GM19395 (cell line): ENCODE data around the gene C3orf52.
A peak's percentile ranks its signal among the peaks of the same experiment; 100 is the strongest.

Experiments used
- ATAC-seq: cut with Tn5 transposase; IDR thresholded peaks from one replicate; pipeline ENCODE4 v1.9.1; 2021; ENCODE audit warnings: mild to moderate bottlenecking, moderate library complexity; ENCODE audit not compliant: unreplicated experiment

The C3orf52 gene

DNA sequence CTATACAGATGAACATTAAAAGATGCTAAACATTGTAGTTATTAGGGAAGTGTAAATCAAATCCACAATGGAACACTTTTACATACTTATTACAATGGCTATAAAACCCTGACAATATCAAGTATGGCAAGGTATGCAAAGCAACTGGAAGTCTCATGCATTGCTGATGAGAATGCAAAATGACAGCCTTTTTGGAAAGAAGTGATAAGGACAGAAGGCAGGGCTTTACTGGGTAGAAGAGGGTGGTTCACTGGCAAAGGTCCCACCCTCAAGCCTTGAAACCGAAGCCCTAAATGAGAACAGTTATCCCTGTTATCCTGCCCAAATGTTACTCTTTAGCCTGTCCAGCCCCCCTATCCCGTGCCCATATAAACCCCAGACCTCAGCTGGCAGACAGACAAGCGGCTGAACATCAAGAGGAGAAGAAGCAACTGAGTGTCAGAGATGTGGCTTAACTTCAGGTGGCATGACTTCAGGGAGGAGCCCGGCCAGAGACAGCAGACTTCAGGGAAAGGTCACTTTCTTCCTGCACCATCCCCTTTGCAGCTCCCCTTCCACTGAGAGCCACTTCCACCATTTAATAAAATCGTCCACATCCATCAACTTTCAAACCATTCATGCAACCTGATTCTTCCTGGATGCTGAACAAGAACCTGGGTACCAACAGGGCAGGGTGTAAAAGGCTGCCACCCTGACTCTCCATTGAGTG is 47.6 kb downstream of the C3orf52 start:
- no peak for ATAC-seq

DNA sequence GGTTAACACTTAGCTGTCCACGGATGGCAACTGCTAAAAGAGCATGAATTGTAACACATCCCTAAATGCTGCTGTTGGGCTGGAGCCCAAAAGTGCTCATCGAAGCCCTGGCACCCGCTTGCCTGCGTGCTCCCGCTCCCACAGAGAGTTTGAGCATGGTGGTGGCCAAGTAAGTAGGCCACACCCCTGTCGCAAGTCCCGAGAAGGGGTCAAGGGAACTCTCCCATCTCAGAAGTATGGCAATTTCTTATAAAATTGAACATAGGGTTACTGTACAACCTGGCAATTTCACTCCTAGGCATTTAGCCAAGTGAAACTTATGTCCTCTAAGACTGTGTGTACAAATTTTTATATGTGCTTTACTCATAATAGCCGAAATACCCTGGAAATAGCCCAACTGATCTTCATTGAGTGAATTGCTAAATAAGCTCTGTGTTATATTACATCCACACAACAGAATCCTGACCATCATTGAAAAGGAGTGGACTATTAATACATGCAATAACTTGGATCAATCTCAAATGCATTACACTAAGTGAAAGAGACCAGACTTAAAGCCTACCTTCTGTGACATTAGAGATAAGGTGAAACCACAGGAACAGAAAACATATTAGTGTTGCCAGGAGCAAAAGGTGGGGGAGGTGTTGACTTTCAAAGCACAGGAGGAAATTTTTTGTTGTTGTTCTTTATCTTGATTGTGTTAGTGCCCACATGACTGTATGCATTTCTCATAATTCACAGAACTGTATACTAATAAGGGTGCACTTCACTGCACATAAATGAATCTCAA is 48.3 kb downstream of the C3orf52 start:
- no peak for ATAC-seq

DNA sequence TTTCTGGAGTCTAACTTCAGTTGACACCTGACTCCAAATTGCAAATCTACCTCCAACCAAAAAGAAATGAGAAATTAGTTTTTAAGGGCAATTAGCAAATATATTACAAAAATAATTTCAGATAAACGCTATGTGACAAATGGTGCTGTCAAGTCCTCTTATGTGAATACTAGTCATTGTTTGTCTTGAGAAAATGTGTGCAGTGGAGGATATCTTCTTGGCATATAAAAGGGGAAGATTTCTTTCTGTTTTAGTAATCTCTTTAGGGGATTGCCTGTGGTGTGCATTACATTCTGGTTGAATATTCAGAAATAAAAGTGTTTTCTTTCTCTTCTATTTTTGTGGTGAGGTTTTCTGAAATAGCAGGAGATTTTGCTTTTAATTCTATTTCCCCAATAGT is 49.9 kb downstream of the C3orf52 start:
- no peak for ATAC-seq

DNA sequence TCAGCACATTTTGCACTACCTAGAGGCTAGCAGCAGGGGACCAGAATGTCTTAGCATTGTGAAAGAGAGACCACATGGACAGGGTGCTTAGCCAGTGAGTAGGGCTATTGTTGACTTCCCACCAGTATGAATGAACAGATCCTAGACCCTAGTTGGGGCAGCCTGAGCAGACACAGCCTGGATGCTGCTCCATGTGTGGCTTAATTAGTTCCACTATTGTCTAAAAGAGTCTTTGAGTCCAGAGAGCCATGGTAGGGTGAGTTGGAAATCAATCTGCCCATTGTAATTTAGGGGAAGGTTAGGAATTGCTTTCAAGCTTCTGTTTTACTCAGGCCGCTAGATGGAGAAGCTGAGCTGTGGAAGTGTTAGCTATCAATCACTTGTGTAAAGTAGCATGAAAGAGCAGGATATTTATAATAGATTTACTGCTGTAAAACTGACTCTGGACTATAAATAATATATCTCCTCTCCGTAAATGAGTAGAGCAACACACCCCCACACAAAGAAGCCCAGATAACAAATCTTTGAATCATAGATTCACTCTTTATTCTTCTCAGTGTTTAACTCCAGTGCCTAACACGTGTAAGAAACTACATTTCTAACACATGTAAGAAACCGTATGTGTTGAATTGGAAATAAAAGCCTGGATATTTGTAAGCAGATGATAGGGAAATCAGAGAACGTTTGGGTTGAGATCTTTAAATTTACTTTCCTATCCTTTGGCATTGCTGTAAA is 50.9 kb downstream of the C3orf52 start:
- ATAC-seq, result peak; percentile 38

DNA sequence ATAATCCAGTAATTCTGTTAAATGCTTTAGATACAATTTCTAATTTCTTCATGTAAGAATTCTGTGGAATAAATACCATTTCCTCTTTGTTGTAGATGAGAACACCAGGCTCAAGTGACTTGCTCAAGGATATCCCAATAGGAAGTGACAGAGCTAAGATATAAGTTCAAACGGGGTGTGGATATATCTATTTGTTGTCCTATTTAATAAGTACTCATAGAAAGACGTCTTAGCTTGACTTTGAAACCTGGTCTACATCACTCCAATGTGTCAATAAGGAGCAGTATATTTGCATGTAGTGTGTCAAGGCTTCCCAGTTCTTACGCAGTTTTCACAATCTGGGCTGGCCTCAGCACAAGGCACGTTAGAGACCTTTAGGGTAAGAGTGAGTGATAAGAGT is 51.6 kb downstream of the C3orf52 start:
- no peak for ATAC-seq

DNA sequence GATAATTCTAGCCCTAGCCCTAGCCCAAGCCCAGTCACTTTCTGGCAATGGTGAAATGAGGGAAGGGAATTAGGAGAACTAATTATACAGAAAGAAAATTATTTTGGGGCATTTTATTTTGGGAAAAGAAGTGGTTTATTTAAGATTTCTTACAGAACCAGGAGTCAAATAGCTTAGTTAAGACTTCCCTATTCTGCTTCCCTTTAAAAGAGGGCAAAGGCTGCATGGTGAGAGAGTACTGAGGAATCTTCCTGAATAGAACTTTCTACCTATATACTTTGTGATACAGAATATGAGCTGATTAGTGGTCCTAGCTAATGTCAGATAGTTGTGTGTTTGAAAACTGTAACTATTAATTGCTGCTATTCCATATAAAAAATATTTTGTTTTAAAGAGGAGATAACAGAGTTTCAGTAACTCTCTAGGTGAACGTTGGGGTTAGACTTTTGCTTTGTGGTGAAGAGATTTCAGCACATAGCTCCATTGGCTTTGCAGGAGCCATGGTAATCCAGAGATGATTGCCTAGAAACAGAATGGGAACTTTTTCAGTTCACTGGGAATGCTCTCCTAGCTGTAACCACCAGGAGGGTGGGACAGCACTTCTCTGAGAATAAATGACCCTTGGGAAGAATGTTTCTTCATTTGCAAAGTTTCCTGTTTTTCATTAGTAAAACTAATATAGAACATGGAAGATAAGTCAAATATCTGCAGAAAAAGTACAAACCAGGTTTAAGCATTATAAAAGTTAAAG is 52.2 kb downstream of the C3orf52 start:
- ATAC-seq, result no peak

DNA sequence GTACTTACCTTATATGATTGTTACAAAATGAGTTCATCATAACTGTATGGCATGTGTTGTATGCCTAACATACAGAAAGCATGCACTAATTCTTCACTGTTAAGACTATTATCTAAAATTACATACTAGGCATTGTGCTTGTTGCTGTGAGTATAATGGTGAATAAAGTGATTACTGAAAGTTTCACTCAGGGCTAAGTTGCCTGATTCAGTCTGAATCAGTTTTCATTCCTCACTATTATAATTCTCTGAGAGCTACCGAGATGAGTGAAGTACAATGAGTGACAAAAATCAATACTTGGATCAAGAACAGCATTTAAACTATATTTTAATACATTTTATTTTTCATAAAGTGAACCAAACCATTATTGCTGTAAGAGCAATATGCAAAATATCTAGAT is 54.4 kb downstream of the C3orf52 start:
- ATAC-seq, result no peak

DNA sequence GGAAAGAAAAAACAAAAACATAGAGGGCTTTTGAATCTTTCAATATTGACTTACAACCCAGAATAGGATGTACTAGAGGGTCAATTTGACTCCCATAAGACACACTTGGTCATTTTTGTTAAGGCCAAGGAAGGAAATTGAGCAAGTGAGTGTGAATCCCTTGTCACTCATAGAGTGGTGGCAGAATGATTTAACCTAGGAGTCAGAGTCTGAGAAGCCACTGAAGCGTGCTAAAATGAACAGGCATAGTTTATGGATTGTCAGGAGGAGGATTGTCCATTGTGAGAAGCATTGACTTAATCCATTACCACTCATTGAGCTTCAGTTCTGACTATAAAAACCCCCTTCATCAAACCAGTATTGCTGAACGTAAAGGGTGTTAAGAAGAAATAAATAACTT is 55.1 kb downstream of the C3orf52 start:
- ATAC-seq, result no peak

DNA sequence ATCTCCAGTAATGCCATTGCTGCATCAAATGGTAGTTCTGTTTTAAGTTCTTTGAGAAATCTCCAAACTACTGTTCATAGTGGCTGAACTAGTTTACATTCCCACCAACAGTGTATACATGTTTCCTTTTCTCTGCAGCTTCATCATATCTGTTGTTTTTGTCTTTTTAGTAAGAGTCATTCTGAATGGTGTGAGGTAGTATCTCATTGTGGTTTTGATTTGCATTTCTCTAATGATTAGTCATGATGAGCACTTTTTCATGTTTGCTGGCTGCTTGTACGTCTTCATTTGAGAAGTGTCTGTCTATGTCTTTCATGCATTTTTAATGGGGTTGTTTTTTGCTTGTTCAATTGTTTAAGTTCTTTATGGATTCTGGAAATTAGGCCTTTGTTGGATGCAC is 57.1 kb downstream of the C3orf52 start:
- ATAC-seq, result peak; percentile 66

DNA sequence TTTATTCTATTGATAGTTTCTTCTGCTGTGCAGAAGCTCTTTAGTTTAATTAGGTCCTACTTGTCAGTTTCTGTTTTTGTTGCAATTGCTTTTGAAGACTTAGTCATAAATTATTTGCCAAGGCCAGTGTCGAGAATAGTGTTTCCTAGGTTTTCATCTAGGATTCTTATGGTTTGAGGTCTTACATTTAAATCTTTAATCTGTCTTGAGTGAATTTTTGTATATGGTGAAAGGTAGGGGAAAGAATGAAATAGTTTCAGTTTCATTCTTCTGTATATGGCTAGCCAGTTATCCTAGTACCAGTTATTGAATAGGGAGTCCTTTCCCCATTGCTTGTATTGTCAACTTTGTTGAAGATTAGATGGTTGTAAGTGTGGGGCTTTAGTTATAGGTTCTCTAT is 57.5 kb downstream of the C3orf52 start:
- ATAC-seq, result peak; percentile 46

DNA sequence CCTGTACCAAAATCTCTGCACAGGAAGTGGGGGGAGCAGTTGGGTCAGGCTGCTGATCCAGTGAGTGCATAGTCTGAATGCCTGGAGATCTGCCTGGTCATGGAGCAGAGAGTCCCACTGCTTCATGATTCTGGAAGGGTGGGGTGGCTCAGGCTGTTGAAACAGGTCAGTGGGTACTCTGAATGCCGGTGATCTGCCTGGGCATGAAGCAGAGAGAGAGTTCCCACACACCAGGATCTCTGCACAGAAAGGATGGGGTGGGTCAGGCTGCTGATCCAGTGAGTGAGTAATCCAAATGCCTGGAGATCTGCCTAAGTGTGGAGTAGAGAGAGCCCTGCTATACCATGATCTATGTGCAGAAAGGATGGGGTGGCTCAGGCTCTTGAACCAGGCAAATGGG is 62.9 kb downstream of the C3orf52 start:
- ATAC-seq, result no peak

DNA sequence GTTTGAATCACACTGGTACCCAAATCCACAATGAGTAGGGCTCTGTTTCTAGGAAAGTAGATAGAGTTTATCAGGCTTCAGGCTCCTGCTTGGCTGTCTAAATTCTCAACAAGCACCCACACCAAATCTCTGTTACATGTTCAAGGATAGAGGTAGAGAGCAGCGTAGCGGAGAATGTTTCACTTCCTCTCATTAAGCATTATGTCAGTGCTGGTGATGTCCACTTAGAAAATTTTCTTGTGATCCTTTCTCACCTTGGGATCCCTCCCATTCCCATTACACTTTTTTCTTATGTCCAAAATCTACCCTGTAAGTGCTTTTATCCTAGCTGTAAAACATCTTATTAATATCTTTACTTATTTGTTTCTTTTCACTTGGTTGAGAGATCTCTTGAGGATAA is 81.6 kb downstream of the C3orf52 start:
- ATAC-seq, result peak; percentile 74
